ENCODE data around the gene XRCC5. TPM values are rescaled to one million over a fixed set of nuclear protein-coding genes. Genes with fewer than 3 reads are reported as not detected.

XRCC5 gene
- polyA plus RNA-seq, 1 donor from 2014 or later: 279 TPM

GRCh38 chr2:216217904-216218260 is 108.7 kb downstream of the XRCC5 start:
- Histone ChIP-seq H3K9me2 (ENCODE audit: insufficient read depth, low read length) (no peaks in the 10 kb centered on the region), H3K36me3 (ENCODE audit: insufficient read depth, low read length) (no peaks in the 10 kb centered on the region), H3K9ac (ENCODE audit: low read length) (no peak overlapping the region), H4K20me1 (ENCODE audit: insufficient read depth) (no peaks in the 10 kb centered on the region), H3K9me3 (ENCODE audit: low read length) (no peaks in the 10 kb centered on the region), H3K27ac (ENCODE audit: low read length) (no peak overlapping the region), H3K4me2 (ENCODE audit: low read length) (no peak overlapping the region), H3K4me3 (ENCODE audit: low read length) (no peak overlapping the region), H2AFZ (ENCODE audit: low read depth, low read length) (no peak overlapping the region), H3K79me2 (replicated peaks; ENCODE audit: insufficient read depth, low read length) (no peaks in the 10 kb centered on the region), H3K27me3 (ENCODE audit: insufficient read depth, low read depth, low read length) (no peaks in the 10 kb centered on the region), H3F3A (ENCODE audit: insufficient read depth, low read length, poor library complexity, severe bottlenecking) (no peaks in the 10 kb centered on the region)
- TF ChIP-seq CTCF (IDR thresholded peaks at IDR 0.05; ENCODE audit: poor library complexity, severe bottlenecking): no peak
- TF ChIP-seq TAF1 (IDR thresholded peaks at IDR 0.05; ENCODE audit: low read depth): no peak
- no peak for TF ChIP-seq EP300 (conservative IDR thresholded peaks at IDR 0.05; ENCODE audit: poor library complexity, severe bottlenecking)
- TF ChIP-seq MXI1 (conservative IDR thresholded peaks at IDR 0.05; ENCODE audit: poor library complexity, severe bottlenecking): no peak
- no peak for TF ChIP-seq REST (IDR thresholded peaks at IDR 0.05; ENCODE audit: borderline replicate concordance)

- no peaks in the 10 kb centered on the region for H3K27me3 ChIP-seq (ENCODE audit: insufficient read depth, low read depth, low read length)
- TF ChIP-seq EZH2 (IDR thresholded peaks at IDR 0.05; ENCODE audit: borderline replicate concordance, insufficient read depth, low read length, poor library complexity, severe bottlenecking) (no peak), TAF1 (IDR thresholded peaks at IDR 0.05; ENCODE audit: low read depth) (no peak), RAD21 (conservative IDR thresholded peaks at IDR 0.05) (no peak), REST (IDR thresholded peaks at IDR 0.05; ENCODE audit: borderline replicate concordance) (no peak), EP300 (conservative IDR thresholded peaks at IDR 0.05; ENCODE audit: poor library complexity, severe bottlenecking) (no peak), MXI1 (conservative IDR thresholded peaks at IDR 0.05; ENCODE audit: poor library complexity, severe bottlenecking) (no peak), SMC3 (conservative IDR thresholded peaks at IDR 0.05; ENCODE audit: poor library complexity) (no peak), POLR2AphosphoS5 (IDR thresholded peaks at IDR 0.05) (no peak), CTCF (IDR thresholded peaks at IDR 0.05; ENCODE audit: poor library complexity, severe bottlenecking) (no peak)
- H3K4me3 ChIP-seq (ENCODE audit: low read length): no peak overlapping the region
- no peaks in the 10 kb centered on the region for H3K79me2 ChIP-seq (replicated peaks; ENCODE audit: insufficient read depth, low read length)
- no peak overlapping the region for H3K9ac ChIP-seq (ENCODE audit: low read length)
- H3K27ac ChIP-seq (ENCODE audit: low read length): no peak overlapping the region
- H3K9me3 ChIP-seq (ENCODE audit: low read length): no peaks in the 10 kb centered on the region
- no peaks in the 10 kb centered on the region for H4K20me1 ChIP-seq (ENCODE audit: insufficient read depth)
- H3K36me3 ChIP-seq (ENCODE audit: insufficient read depth, low read length): no peaks in the 10 kb centered on the region
- no peak overlapping the region for H3K4me2 ChIP-seq (ENCODE audit: low read length)
- no peak overlapping the region for H2AFZ ChIP-seq (ENCODE audit: low read depth, low read length)
- no peaks in the 10 kb centered on the region for H3F3A ChIP-seq (ENCODE audit: insufficient read depth, low read length, poor library complexity, severe bottlenecking)
- no peaks in the 10 kb centered on the region for H3K9me2 ChIP-seq (ENCODE audit: insufficient read depth, low read length)
These were observed 110.7 kb downstream of the XRCC5 start for GRCh38 chr2:216219861-216220260.

Data from neural cell (in vitro differentiated cells).